Choroid plexus epithelial cell (primary cell): ENCODE results near the gene DUSP22.
A peak's percentile ranks its signal among the peaks of the same experiment; 100 is the strongest.

ENCODE experiments used
- DNase-seq: peaks from one replicate; pipeline ENCODE4 v3.0.0-alpha.2; 2010; ENCODE audit warnings: low read depth
- H3K4me3 ChIP-seq: 2 replicates; pipeline ENCODE4 v1.5.1; 2011; ENCODE audit warnings: low read depth, mild to moderate bottlenecking, control low read depth, low read length, moderate library complexity
- TF ChIP-seq, protein P1 (sequence below): conservative IDR thresholded peaks from 2 replicates; pipeline ENCODE4 v1.5.1; 2011; ENCODE audit warnings: low read depth, mild to moderate bottlenecking, control low read depth, inconsistent platforms, low read length, moderate library complexity

DUSP22 gene

DNA sequence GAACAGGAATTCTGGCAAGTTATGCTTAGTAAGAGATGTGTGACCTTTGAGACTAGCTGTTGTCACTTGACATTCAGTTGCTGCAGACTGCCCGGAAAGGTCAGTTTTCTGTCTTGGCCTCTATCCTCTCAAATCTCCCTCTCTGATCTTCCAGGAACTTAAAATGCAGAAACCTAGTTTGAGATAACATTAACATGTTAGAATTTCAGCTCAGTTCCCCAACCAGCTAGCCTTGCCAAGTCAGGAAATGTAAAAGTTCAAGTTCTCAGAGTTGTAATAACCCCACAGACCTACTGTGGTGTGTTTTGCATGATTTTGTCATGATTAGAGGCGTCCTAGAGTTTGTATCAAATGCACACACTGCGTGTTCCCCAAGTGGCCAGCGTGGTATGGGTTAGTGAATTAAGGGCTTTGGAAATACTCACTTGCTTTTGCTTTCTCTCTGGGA, 46.6 kb downstream of the DUSP22 start:
- no peak overlapping the region for H3K4me3 ChIP-seq
- TF ChIP-seq, protein P1, sequence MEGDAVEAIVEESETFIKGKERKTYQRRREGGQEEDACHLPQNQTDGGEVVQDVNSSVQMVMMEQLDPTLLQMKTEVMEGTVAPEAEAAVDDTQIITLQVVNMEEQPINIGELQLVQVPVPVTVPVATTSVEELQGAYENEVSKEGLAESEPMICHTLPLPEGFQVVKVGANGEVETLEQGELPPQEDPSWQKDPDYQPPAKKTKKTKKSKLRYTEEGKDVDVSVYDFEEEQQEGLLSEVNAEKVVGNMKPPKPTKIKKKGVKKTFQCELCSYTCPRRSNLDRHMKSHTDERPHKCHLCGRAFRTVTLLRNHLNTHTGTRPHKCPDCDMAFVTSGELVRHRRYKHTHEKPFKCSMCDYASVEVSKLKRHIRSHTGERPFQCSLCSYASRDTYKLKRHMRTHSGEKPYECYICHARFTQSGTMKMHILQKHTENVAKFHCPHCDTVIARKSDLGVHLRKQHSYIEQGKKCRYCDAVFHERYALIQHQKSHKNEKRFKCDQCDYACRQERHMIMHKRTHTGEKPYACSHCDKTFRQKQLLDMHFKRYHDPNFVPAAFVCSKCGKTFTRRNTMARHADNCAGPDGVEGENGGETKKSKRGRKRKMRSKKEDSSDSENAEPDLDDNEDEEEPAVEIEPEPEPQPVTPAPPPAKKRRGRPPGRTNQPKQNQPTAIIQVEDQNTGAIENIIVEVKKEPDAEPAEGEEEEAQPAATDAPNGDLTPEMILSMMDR = no peak
- peak; percentile 51 for DNase-seq

DNA sequence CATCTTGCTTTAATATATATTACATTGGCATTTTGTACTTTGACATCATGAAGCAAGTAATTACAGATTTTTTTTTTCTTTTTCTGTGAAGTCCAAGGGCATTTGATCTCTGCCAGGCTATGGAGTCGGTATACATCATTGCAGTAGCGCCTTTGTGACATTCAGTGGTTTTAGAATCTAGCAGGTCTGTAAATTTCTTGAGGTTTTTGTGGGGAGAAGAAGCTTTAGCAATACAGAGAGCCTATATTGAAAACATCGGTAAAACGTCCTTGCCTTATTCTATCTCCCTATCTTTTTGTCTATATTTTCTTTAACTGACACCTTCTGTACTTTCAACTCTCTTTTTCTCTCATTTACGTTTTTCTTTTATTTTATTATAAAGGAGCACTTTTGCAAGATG, 47.2 kb downstream of the DUSP22 start:
- no peak for DNase-seq
- H3K4me3 ChIP-seq = no peak overlapping the region

DNA sequence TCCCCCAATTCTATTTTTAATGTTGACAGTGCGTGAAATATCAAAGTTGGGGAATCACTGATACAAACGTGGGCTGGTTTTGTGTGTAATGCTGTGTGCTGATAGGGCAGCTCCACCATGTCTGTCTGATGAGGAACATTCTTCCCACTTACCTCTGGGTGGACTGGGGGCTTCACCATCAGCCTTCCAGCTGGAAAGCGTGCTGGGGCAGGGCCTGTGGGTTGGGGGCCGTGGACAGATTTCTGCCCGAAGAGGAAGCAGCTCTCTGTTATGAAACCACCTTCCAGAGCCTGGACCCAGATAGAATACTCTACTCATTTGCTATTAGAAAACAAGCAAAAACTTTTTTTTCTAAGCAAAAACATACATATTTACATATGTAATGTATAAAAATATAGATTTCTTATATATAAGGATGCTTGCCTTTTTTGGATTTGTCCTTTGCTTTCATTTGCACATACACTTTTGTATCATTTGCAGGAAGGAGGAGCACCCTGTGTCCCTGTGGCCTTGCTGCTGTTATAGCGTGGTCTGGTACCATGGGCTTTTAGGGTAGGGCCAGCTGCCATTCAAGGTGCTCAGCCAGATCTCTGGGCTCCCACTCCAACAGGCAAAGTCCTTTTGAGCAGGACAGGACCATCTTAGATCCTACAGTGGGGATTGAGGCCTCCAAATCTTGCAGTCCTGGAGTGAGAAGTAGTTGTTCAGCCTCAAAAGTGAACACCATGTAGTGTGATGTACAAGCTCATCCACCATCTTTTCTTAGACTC, 48.1 kb downstream of the DUSP22 start:
- TF ChIP-seq, protein P1 = no peak
- DNase-seq = no peak
- H3K4me3 ChIP-seq = no peak overlapping the region

More for the DNA sequence above, 47.2 kb downstream of the DUSP22 start:
- TF ChIP-seq, protein P1 = no peak

DNA sequence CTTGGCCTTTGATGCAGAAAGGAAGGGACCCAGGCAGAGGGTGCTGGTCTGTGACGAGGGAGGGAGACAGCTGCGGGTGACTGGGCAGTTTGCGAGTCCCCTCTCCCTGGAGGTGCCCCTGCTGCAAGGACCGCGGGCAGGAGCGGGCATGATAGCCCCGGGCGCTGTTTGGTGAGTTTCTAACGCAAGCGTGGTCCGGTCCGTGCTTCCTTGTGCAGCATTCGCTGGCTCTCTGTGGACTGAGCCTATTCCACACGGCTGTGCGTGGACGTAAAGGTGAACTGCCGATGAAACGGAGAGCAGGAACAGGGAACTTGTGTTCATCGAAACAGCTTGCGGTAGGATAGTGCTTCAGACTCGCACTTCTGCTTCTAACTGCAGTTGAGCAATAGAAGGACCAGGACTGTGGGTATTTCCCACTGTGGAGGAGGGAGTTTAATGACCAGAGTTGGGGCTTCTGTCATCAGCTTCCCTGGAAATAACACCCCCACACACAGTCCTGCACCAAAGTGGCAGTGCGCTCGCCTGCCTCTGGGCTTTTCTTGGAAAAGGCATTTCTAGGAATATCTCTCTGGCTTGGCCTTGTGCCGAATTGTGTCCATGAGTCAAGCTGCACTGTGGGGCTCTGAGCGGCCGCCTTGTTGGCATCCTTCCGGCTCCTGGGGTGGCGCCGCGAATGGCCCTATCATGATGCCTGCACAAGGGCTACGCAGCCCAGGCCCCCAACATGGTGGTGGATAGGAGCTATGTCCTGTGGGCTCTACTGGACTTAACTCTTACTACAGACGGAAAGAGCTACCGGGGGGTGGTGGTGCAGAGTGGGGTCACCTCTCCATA, 48.9 kb downstream of the DUSP22 start:
- H3K4me3 ChIP-seq = no peak overlapping the region
- TF ChIP-seq, protein P1 = no peak
- no peak for DNase-seq

DNA sequence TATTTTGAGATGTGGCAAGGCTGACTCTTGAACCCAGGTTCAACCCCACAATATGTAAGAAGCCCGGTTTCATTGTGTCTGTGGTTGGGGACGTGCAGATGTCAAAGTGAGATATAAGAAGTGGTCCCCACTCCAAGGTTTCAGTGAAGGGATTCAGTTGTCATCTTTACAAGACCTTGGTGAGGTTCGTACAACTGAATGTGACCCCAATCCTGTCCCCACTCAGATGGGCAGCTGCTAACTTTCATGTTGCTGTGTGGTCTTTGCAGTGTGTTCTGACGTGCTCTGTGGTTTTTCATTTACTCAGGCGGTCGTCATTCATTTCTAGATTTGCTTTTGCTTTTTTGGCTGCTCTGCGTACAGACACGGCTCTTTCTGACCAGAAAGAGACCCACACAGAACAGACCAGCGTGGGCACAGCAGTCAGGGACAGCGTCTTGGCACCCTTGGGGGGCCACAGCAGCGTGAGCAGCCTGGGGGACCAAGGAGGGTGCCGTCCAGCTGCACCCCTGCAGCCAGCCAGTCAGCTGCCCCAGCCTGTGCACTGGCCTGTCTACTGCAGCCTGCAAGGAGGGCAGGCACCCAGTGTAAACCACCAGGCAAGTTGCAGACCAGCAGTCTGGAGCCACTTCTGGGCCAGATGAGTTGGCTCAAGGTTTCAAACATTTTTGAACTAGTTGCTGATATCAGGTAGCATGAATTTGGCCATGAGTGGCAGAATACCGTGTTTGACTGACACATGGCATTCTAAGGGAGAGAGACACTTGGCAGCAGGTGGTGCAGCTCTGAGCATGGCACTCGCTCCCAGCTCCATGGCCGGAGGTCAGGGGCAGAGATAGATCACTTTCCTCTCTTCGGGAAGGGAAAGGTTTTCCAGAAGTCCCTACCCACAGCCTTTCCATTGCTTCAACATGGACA, 49.9 kb downstream of the DUSP22 start:
- no peak for DNase-seq
- H3K4me3 ChIP-seq = no peak overlapping the region
- TF ChIP-seq, protein P1 = no peak

GRCh38 chr6:342832-343179, 50.5 kb downstream of the DUSP22 start:
- H3K4me3 ChIP-seq = no peak overlapping the region
- TF ChIP-seq, protein P1 = no peak
- DNase-seq = no peak
